ENCODE data around the gene CAMSAP1. TPM values are rescaled to one million over a fixed set of nuclear protein-coding genes. Genes with fewer than 3 reads are reported as not detected.

The CAMSAP1 gene
- total and polyA plus RNA-seq, 10 donors, result 2.4 to 34.3 (median 19.8) TPM

- WGBS, 5 donors, result 90 to 95% (median 93%) methylated on average over 25 of the region's 25 CpGs
- intact Hi-C loops (cut with DNase I; ENCODE audit: low total_unique reads), result no loop called here
- Histone ChIP-seq H3K4me3 (no peak overlapping the region), H3K36me3 (peaks cover 5 to 89% (median 51%) of the 10 kb centered on the region in 6 donors), H3K9me3 (peaks cover 0 to 23% (median 17%) of the 10 kb centered on the region in 8 donors), H3K4me1 (no peaks in the 10 kb centered on the region), H3K27ac (no peak overlapping the region), H3K27me3 (replicated peaks in 1 of 7) (no peaks in the 10 kb centered on the region)
- TF ChIP-seq, protein P1, sequence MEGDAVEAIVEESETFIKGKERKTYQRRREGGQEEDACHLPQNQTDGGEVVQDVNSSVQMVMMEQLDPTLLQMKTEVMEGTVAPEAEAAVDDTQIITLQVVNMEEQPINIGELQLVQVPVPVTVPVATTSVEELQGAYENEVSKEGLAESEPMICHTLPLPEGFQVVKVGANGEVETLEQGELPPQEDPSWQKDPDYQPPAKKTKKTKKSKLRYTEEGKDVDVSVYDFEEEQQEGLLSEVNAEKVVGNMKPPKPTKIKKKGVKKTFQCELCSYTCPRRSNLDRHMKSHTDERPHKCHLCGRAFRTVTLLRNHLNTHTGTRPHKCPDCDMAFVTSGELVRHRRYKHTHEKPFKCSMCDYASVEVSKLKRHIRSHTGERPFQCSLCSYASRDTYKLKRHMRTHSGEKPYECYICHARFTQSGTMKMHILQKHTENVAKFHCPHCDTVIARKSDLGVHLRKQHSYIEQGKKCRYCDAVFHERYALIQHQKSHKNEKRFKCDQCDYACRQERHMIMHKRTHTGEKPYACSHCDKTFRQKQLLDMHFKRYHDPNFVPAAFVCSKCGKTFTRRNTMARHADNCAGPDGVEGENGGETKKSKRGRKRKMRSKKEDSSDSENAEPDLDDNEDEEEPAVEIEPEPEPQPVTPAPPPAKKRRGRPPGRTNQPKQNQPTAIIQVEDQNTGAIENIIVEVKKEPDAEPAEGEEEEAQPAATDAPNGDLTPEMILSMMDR (IDR thresholded peaks at IDR 0.05 in 8 of 11, conservative IDR thresholded peaks at IDR 0.05 in 3 of 11), result no peak
- TF ChIP-seq POLR2AphosphoS5 (IDR thresholded peaks at IDR 0.05), result no peak
- no peak for TF ChIP-seq POLR2A (IDR thresholded peaks at IDR 0.05)
- DNase-seq, result no peak
Observed at GRCh38 chr9:135825435-135826187, 81.7 kb downstream of the CAMSAP1 start.

DNA sequence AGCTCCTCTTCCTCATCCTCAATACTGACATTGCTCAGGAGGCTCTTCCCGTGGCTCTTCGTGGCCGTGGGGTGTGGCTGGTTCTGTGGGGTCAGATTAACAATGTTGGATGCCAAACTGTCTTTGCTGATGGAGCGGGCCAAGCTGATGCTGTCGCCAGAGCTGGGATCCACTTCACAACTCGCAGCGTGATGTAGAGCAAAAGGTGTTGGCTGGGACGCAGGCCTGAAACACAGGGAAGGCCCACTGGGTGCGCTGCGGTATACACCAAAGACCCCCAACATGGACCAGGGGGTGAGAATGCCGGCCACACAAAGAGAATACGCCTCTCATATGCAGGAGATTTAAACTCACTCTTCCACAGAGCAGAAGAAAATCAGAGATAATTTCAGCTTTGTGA lies 84.3 kb downstream of the CAMSAP1 start:
- peaks cover 0 to 2% (median under 1%) of the 10 kb centered on the region in 8 donors for H3K9me3 ChIP-seq
- no peaks in the 10 kb centered on the region for H3K4me1 ChIP-seq
- WGBS, 5 donors, result 92 to 97% (median 93%) methylated on average over 12 of the region's 12 CpGs
- no peak overlapping the region for H3K27ac ChIP-seq
- no peak for TF ChIP-seq POLR2AphosphoS5 (IDR thresholded peaks at IDR 0.05)
- TF ChIP-seq POLR2A (IDR thresholded peaks at IDR 0.05), result no peak
- TF ChIP-seq, protein P1 (IDR thresholded peaks at IDR 0.05 in 8 of 11, conservative IDR thresholded peaks at IDR 0.05 in 3 of 11), result no peak
- no peaks in the 10 kb centered on the region for H3K27me3 ChIP-seq (replicated peaks in 1 of 7)
- no peak overlapping the region for H3K4me3 ChIP-seq
- intact Hi-C loops (cut with DNase I; ENCODE audit: low total_unique reads), result no loop called here
- DNase-seq, result no peak
- H3K36me3 ChIP-seq, result peaks cover 10 to 98% (median 72%) of the 10 kb centered on the region in 6 donors

- H3K27ac ChIP-seq, result no peak overlapping the region
- no peak for DNase-seq
- H3K36me3 ChIP-seq, result peaks cover 10 to 100% (median 79%) of the 10 kb centered on the region in 6 donors
- WGBS, 5 donors, result 92 to 97% (median 94%) methylated on average over 18 of the region's 18 CpGs
- intact Hi-C loops (cut with DNase I; ENCODE audit: low total_unique reads), result no loop called here
- no peaks in the 10 kb centered on the region for H3K9me3 ChIP-seq
- no peaks in the 10 kb centered on the region for H3K4me1 ChIP-seq
- no peak overlapping the region for H3K4me3 ChIP-seq
- TF ChIP-seq POLR2AphosphoS5 (IDR thresholded peaks at IDR 0.05) (no peak), POLR2A (IDR thresholded peaks at IDR 0.05) (no peak)
- TF ChIP-seq, protein P1 (IDR thresholded peaks at IDR 0.05 in 8 of 11, conservative IDR thresholded peaks at IDR 0.05 in 3 of 11), result no peak
- H3K27me3 ChIP-seq (replicated peaks in 1 of 7), result no peaks in the 10 kb centered on the region
Observed at GRCh38 chr9:135822374-135822755, 85.0 kb downstream of the CAMSAP1 start.

DNA sequence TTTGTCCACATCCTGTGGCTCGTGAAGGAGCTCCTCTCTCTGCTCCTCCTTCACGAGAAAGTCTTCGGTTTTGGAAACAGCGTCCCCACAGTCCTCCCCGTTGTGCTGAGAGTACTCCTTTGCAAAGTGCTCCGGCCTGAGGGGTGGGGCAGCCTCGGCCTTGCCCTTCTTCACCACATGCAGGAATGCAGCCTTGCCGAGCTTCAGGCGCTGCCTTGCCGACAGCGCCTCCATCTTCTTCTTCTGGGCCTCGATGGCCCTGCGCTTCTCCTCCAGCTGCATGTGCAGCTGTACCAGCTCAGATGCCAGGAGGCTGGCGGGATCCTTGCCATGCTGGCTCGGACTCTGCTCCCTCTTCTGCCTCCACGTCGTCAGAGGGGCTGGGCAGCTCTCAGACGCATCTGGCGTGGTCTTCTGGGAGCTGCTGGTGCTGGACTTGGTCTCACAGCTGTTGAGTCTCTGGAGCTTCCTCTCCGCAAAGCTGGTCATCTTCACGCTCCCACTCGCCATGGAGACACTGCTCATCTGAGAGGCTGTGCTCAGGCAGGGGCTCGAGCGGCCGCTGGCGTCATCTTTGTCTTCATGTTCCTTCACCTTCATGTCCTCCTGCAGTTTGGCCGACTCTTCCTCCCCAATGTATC lies 85.5 kb downstream of the CAMSAP1 start:
- 93 to 97% (median 95%) methylated on average over 27 of the region's 27 CpGs for WGBS, 5 donors
- intact Hi-C loops (cut with DNase I; ENCODE audit: low total_unique reads), result no loop called here
- Histone ChIP-seq H3K36me3 (peaks cover 10 to 100% (median 81%) of the 10 kb centered on the region in 6 donors), H3K27ac (no peak overlapping the region), H3K4me3 (no peak overlapping the region), H3K9me3 (no peaks in the 10 kb centered on the region), H3K27me3 (replicated peaks in 1 of 7) (no peaks in the 10 kb centered on the region), H3K4me1 (no peaks in the 10 kb centered on the region)
- TF ChIP-seq POLR2A (IDR thresholded peaks at IDR 0.05), result no peak
- TF ChIP-seq POLR2AphosphoS5 (IDR thresholded peaks at IDR 0.05), result peak in 1 of 3 donors; percentile 29
- no peak for DNase-seq
